WTC11 (cell line): ENCODE data around the gene TMEM132E. TPM values are rescaled to one million over a fixed set of nuclear protein-coding genes. Genes with fewer than 3 reads are reported as not detected.

Experiments used
- ATAC-seq: fragments of 200-7000 bp; cut with Tn5 transposase; 2 replicates; pipeline ENCODE4 v1.10.0; 2021; ENCODE audit warnings: mild to moderate bottlenecking, moderate library complexity
- CTCF ChIA-PET: fragments of 300-600 bp; sonication (Branson Sonifier 250); formaldehyde crosslinking; loops from one replicate; lab custom pipeline; 2021; ENCODE audit warnings: antibody characterized with exemption; lab: Charles Lee
- POLR2A ChIA-PET: fragments of 350-600 bp; sonication (Branson Sonifier 250); formaldehyde crosslinking; loops from one replicate; lab custom pipeline; 2021; ENCODE audit warnings: antibody characterized with exemption; lab: Charles Lee
- DNase-seq: peaks from one replicate; pipeline ENCODE4 v3.0.0; 2021; ENCODE audit warnings: low spot score
- H3K27ac Mint-ChIP-seq: 2 replicates; pipeline ENCODE4 v1.8.0; 2021; ENCODE audit warnings: mixed read lengths
- H3K27me3 Mint-ChIP-seq: 2 replicates; pipeline ENCODE4 v1.8.0; 2021; ENCODE audit warnings: low read depth, mild to moderate bottlenecking, moderate library complexity, mixed read lengths
- H3K36me3 Mint-ChIP-seq: 2 replicates; pipeline ENCODE4 v1.8.0; 2021; ENCODE audit warnings: mixed read lengths
- H3K4me1 Mint-ChIP-seq: 2 replicates; pipeline ENCODE4 v1.8.0; 2022; ENCODE audit warnings: mixed read lengths
- H3K4me3 Mint-ChIP-seq: 2 replicates; pipeline ENCODE4 v1.8.0; 2021; ENCODE audit warnings: mild to moderate bottlenecking, moderate library complexity, mixed read lengths
- H3K9me3 Mint-ChIP-seq: 2 replicates; pipeline ENCODE4 v1.8.0; 2021; ENCODE audit warnings: mixed read lengths
- EMX1 ChIP-seq: fragments of 250-450 bp; sonication (Bioruptor Pico); IDR thresholded peaks from 2 replicates; pipeline ENCODE4 v1.8.0; 2021; ENCODE audit warnings: mild to moderate bottlenecking
- ESRRA ChIP-seq: sonication (generic); formaldehyde crosslinking; IDR thresholded peaks from 2 replicates; pipeline ENCODE4 v1.8.1; 2022; ENCODE audit warnings: mild to moderate bottlenecking, missing genetic modification reagents, borderline replicate concordance
- GRHL2 ChIP-seq: fragments of 250-450 bp; sonication (Bioruptor Pico); IDR thresholded peaks from 2 replicates; pipeline ENCODE4 v1.8.0; 2022; ENCODE audit warnings: mild to moderate bottlenecking, moderate library complexity; ENCODE audit not compliant: insufficient replicate concordance, severe bottlenecking
- IRF2 ChIP-seq: sonication (generic); formaldehyde crosslinking; IDR thresholded peaks from 2 replicates; pipeline ENCODE4 v1.8.0; 2022; ENCODE audit warnings: low read depth, missing genetic modification reagents, borderline replicate concordance
- KAT7 ChIP-seq: sonication (generic); formaldehyde crosslinking; IDR thresholded peaks from 2 replicates; pipeline ENCODE4 v1.8.1; 2023; ENCODE audit warnings: missing genetic modification reagents, mild to moderate bottlenecking, borderline replicate concordance
- NFATC4 ChIP-seq: fragments of 250-450 bp; sonication (Bioruptor Pico); IDR thresholded peaks from 2 replicates; pipeline ENCODE4 v1.9.0; 2021; ENCODE audit warnings: mild to moderate bottlenecking
- NFYB ChIP-seq: sonication (generic); formaldehyde crosslinking; conservative IDR thresholded peaks from 2 replicates; pipeline ENCODE4 v1.8.0; 2022; ENCODE audit warnings: low read depth, missing genetic modification reagents
- SOX15 ChIP-seq: fragments of 250-450 bp; sonication (Bioruptor Pico); IDR thresholded peaks from 2 replicates; pipeline ENCODE4 v1.9.0; 2021; ENCODE audit warnings: mild to moderate bottlenecking
- TEAD1 ChIP-seq: sonication (generic); formaldehyde crosslinking; IDR thresholded peaks from 2 replicates; pipeline ENCODE4 v1.8.0; 2022; ENCODE audit warnings: mild to moderate bottlenecking, missing genetic modification reagents
- USF1 ChIP-seq: sonication (generic); formaldehyde crosslinking; IDR thresholded peaks from 2 replicates; pipeline ENCODE4 v1.8.0; 2022; ENCODE audit warnings: mild to moderate bottlenecking, missing genetic modification reagents
- USF2 ChIP-seq: sonication (generic); formaldehyde crosslinking; IDR thresholded peaks from 2 replicates; pipeline ENCODE4 v1.8.1; 2023; ENCODE audit warnings: mild to moderate bottlenecking, missing genetic modification reagents, moderate library complexity
- ZNF263 ChIP-seq: sonication (generic); formaldehyde crosslinking; IDR thresholded peaks from 2 replicates; pipeline ENCODE4 v1.8.1; 2022; ENCODE audit warnings: low read depth, mild to moderate bottlenecking, moderate library complexity, missing genetic modification reagents
- ZNF532 ChIP-seq: fragments of 250-450 bp; sonication (Bioruptor Pico); IDR thresholded peaks from 2 replicates; pipeline ENCODE4 v1.9.0; 2021; ENCODE audit warnings: mild to moderate bottlenecking, borderline replicate concordance
- ZNF671 ChIP-seq: fragments of 250-450 bp; sonication (Bioruptor Pico); IDR thresholded peaks from 2 replicates; pipeline ENCODE4 v1.8.0; 2021; ENCODE audit warnings: mild to moderate bottlenecking
- total RNA-seq: library from RNA; stranded (reverse); gene quantifications from 3 replicates; pipeline ENCODE4 v1.2.3, GENCODE V29; 2021
- TF ChIP-seq, protein P1 (sequence below): sonication (generic); formaldehyde crosslinking; IDR thresholded peaks from 2 replicates; pipeline ENCODE4 v1.8.1; 2023; ENCODE audit warnings: mild to moderate bottlenecking, missing genetic modification reagents, borderline replicate concordance
- TF ChIP-seq, protein P2 (sequence below): fragments of 250-450 bp; sonication (Bioruptor Pico); IDR thresholded peaks from 2 replicates; pipeline ENCODE4 v2.1.2; 2022; ENCODE audit warnings: mild to moderate bottlenecking, moderate library complexity
- TF ChIP-seq, protein P3 (sequence below): sonication (generic); formaldehyde crosslinking; IDR thresholded peaks from 2 replicates; pipeline ENCODE4 v1.8.0; 2023; ENCODE audit warnings: missing genetic modification reagents, mild to moderate bottlenecking, borderline replicate concordance

TMEM132E gene
- total RNA-seq, 1 experiment from 2014 or later, result 1.2 TPM

DNA sequence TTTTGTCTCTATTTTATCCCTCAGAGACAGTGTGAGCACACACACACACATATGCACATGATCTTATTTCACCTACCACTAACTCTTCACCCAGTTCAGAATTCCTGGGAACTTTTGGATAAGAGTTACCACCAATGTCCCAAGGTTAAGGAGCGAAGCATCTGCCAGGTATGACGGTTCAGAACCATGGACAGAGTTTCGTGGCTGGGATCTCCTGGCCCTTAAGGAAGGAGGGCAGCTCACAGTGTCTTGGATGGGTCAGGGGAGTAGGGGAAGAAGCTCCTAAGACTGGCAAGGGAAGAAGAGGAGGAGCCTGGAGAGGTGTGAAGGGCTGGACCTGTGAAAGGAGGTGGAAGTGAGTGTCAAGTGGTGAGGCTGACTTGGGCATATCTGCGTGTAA lies 23.0 kb upstream of the TMEM132E start (continued):
- TF ChIP-seq ZNF532 (CRISPR knock-in tag), result no peak

DNA sequence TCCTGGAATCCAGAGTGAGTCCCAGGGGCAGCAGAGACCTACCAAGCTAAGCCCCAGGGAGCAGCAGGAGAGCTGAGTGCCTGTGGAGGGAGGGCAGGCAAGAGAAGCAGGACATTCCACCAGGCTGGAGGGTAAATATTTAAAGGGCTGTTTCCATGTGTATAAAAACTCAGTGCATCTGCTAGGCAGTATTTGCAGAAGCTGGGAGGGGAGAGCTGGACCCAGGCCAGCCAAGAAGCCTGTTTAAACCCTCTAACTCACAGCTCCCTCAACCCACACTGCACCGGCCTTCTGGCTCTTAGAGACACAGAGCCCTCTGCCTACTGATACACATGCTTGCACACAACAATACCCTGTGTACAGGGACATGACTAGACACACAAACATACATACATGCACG lies 22.5 kb upstream of the TMEM132E start:
- no peak for DNase-seq
- ChIA-PET CTCF (interaction anchor here (0.6 to 2.1 kb wide), 4 partner anchors 14 to 137 kb away, joined by 3 to 10 read pairs (median 6); no protein-coding TSS in a partner anchor), POLR2A (interaction anchor here (1.0 kb wide), 1 partner anchor 14 kb away, joined by 3 read pairs; no protein-coding TSS in a partner anchor)
- no peak overlapping the region for H3K27ac Mint-ChIP-seq
- H3K4me1 Mint-ChIP-seq, result peaks cover 8% of the 10 kb centered on the region
- ATAC-seq, result no peak
- H3K36me3 Mint-ChIP-seq, result no peaks in the 10 kb centered on the region
- TF ChIP-seq NFYB (CRISPR knock-in tag) (no peak), TEAD1 (no peak)
- peaks cover 4% of the 10 kb centered on the region for H3K27me3 Mint-ChIP-seq
- H3K4me3 Mint-ChIP-seq, result no peak overlapping the region
- H3K9me3 Mint-ChIP-seq, result no peaks in the 10 kb centered on the region

DNA sequence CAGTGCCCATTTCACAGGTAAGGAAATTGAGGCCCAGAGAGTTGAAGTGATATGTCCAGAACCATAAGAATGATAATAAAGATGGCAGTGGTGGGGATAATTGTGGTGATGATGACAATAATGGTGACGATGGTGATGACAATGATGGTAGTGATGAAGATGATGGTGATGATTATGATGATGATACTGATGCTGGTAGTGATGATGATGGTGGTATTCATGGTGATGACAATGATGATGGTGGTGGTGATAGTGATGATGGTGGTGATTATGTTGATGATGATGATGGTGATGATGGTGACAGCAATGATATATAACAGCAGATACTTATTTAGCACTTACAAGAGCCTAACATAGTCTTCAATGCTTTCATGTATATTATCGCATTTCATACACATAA lies 18.1 kb upstream of the TMEM132E start:
- Mint-ChIP-seq H3K27ac (no peak overlapping the region), H3K27me3 (peaks cover 19% of the 10 kb centered on the region), H3K4me3 (no peak overlapping the region), H3K36me3 (no peaks in the 10 kb centered on the region), H3K4me1 (no peaks in the 10 kb centered on the region), H3K9me3 (no peaks in the 10 kb centered on the region)
- CTCF ChIA-PET, result no interaction called here
- no peak for DNase-seq
- ATAC-seq, result no peak
- POLR2A ChIA-PET, result no interaction called here
- TF ChIP-seq NFATC4 (CRISPR knock-in tag) (no peak), USF1 (CRISPR knock-in tag) (no peak), KAT7 (CRISPR knock-in tag) (no peak), ZNF263 (CRISPR knock-in tag) (no peak), USF2 (CRISPR knock-in tag) (no peak), ZNF671 (CRISPR knock-in tag) (no peak), IRF2 (CRISPR knock-in tag) (no peak), ESRRA (no peak), GRHL2 (CRISPR knock-in tag) (no peak), SOX15 (CRISPR knock-in tag) (no peak), EMX1 (CRISPR knock-in tag) (no peak)
- TF ChIP-seq, protein P1, sequence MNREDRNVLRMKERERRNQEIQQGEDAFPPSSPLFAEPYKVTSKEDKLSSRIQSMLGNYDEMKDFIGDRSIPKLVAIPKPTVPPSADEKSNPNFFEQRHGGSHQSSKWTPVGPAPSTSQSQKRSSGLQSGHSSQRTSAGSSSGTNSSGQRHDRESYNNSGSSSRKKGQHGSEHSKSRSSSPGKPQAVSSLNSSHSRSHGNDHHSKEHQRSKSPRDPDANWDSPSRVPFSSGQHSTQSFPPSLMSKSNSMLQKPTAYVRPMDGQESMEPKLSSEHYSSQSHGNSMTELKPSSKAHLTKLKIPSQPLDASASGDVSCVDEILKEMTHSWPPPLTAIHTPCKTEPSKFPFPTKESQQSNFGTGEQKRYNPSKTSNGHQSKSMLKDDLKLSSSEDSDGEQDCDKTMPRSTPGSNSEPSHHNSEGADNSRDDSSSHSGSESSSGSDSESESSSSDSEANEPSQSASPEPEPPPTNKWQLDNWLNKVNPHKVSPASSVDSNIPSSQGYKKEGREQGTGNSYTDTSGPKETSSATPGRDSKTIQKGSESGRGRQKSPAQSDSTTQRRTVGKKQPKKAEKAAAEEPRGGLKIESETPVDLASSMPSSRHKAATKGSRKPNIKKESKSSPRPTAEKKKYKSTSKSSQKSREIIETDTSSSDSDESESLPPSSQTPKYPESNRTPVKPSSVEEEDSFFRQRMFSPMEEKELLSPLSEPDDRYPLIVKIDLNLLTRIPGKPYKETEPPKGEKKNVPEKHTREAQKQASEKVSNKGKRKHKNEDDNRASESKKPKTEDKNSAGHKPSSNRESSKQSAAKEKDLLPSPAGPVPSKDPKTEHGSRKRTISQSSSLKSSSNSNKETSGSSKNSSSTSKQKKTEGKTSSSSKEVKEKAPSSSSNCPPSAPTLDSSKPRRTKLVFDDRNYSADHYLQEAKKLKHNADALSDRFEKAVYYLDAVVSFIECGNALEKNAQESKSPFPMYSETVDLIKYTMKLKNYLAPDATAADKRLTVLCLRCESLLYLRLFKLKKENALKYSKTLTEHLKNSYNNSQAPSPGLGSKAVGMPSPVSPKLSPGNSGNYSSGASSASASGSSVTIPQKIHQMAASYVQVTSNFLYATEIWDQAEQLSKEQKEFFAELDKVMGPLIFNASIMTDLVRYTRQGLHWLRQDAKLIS (CRISPR knock-in tag), result no peak
- TF ChIP-seq, protein P2, sequence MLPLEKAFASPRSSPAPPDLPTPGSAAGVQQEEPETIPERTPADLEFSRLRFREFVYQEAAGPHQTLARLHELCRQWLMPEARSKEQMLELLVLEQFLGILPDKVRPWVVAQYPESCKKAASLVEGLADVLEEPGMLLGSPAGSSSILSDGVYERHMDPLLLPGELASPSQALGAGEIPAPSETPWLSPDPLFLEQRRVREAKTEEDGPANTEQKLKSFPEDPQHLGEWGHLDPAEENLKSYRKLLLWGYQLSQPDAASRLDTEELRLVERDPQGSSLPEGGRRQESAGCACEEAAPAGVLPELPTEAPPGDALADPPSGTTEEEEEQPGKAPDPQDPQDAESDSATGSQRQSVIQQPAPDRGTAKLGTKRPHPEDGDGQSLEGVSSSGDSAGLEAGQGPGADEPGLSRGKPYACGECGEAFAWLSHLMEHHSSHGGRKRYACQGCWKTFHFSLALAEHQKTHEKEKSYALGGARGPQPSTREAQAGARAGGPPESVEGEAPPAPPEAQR (CRISPR knock-in tag), result no peak
- TF ChIP-seq, protein P3, sequence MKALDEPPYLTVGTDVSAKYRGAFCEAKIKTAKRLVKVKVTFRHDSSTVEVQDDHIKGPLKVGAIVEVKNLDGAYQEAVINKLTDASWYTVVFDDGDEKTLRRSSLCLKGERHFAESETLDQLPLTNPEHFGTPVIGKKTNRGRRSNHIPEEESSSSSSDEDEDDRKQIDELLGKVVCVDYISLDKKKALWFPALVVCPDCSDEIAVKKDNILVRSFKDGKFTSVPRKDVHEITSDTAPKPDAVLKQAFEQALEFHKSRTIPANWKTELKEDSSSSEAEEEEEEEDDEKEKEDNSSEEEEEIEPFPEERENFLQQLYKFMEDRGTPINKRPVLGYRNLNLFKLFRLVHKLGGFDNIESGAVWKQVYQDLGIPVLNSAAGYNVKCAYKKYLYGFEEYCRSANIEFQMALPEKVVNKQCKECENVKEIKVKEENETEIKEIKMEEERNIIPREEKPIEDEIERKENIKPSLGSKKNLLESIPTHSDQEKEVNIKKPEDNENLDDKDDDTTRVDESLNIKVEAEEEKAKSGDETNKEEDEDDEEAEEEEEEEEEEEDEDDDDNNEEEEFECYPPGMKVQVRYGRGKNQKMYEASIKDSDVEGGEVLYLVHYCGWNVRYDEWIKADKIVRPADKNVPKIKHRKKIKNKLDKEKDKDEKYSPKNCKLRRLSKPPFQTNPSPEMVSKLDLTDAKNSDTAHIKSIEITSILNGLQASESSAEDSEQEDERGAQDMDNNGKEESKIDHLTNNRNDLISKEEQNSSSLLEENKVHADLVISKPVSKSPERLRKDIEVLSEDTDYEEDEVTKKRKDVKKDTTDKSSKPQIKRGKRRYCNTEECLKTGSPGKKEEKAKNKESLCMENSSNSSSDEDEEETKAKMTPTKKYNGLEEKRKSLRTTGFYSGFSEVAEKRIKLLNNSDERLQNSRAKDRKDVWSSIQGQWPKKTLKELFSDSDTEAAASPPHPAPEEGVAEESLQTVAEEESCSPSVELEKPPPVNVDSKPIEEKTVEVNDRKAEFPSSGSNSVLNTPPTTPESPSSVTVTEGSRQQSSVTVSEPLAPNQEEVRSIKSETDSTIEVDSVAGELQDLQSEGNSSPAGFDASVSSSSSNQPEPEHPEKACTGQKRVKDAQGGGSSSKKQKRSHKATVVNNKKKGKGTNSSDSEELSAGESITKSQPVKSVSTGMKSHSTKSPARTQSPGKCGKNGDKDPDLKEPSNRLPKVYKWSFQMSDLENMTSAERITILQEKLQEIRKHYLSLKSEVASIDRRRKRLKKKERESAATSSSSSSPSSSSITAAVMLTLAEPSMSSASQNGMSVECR (CRISPR knock-in tag), result no peak
